ENCODE results near the gene ZFHX3.

DNA sequence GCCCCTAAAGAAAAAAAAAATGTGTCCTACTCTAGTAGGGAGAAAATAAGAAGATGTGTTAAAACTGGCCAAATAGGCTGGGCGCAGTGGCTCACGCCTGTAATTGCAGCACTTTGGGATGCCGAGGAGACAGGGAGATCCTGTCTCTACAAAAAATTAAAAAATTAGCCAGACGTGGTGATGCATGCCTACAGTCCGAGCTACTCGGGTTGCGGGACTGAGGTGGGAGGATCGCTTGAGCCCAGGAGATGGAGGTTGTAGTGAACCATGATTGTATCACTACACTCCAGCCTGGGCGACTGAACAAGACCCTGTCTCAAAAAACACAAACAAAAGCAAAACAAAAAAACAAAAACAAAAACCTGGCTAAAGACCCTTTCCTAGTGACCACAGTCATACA is 15.9 kb downstream of the ZFHX3 start:
- TF ChIP-seq, protein P1, sequence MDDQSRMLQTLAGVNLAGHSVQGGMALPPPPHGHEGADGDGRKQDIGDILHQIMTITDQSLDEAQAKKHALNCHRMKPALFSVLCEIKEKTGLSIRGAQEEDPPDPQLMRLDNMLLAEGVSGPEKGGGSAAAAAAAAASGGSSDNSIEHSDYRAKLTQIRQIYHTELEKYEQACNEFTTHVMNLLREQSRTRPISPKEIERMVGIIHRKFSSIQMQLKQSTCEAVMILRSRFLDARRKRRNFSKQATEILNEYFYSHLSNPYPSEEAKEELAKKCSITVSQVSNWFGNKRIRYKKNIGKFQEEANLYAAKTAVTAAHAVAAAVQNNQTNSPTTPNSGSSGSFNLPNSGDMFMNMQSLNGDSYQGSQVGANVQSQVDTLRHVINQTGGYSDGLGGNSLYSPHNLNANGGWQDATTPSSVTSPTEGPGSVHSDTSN (IDR thresholded peaks at IDR 0.05; ENCODE audit: insufficient replicate concordance, low read depth, low read length), result no peak
- TF ChIP-seq EP300 (IDR thresholded peaks at IDR 0.05; ENCODE audit: borderline replicate concordance in 1 of 2, control insufficient read depth in 1 of 2, low read depth in 2 of 2, low read length in 2 of 2) (no peak), YY1 (IDR thresholded peaks at IDR 0.05; ENCODE audit: low read depth, low read length) (no peak), SP1 (IDR thresholded peaks at IDR 0.05; ENCODE audit: low read depth, low read length) (no peak)
- TF ChIP-seq, protein P2, sequence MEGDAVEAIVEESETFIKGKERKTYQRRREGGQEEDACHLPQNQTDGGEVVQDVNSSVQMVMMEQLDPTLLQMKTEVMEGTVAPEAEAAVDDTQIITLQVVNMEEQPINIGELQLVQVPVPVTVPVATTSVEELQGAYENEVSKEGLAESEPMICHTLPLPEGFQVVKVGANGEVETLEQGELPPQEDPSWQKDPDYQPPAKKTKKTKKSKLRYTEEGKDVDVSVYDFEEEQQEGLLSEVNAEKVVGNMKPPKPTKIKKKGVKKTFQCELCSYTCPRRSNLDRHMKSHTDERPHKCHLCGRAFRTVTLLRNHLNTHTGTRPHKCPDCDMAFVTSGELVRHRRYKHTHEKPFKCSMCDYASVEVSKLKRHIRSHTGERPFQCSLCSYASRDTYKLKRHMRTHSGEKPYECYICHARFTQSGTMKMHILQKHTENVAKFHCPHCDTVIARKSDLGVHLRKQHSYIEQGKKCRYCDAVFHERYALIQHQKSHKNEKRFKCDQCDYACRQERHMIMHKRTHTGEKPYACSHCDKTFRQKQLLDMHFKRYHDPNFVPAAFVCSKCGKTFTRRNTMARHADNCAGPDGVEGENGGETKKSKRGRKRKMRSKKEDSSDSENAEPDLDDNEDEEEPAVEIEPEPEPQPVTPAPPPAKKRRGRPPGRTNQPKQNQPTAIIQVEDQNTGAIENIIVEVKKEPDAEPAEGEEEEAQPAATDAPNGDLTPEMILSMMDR (IDR thresholded peaks at IDR 0.05 in 2 of 3, conservative IDR thresholded peaks at IDR 0.05 in 1 of 3; ENCODE audit: control insufficient read depth in 2 of 3, extremely low read depth in 1 of 3, insufficient read depth in 1 of 3, low read depth in 3 of 3, low read length in 3 of 3), result no peak
